ENCODE data around the gene ITGB6. TPM values are rescaled to one million over a fixed set of nuclear protein-coding genes. Genes with fewer than 3 reads are reported as not detected.

The ITGB6 gene
- total and polyA plus RNA-seq, 2 donors (not counting 1 experiment from before 2014, with no cell fraction given): 0.01 TPM; not detected in 1

DNA sequence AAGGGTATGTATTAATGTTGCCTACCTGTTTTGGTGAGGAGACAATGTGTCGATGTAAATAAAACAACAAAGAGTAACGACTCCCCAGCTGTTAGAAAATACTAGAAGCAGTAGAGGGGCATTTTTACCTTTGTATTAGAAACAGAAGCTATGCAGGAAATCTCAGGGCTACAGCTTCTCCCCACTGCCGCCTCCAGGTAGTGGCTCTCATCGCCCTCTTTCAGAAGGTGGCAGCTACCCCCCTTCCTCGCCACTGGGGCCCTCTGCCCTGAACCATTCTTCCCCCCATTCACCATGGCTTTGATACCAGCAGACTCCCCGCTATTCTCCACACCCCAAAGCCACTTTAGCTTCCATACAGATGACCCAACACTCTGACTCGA is 144.4 kb downstream of the ITGB6 start:
- Histone ChIP-seq H3K4me1 (ENCODE audit: control insufficient read depth, extremely low read depth, insufficient read depth, low read length) (peaks cover 2% of the 10 kb centered on the region), H2AFZ (ENCODE audit: low read length) (no peak overlapping the region), H3K27me3 (ENCODE audit: control insufficient read depth, insufficient read depth, low read length) (peaks cover 8% of the 10 kb centered on the region), H3K9ac (ENCODE audit: insufficient read depth, low read length) (no peak overlapping the region), H3K9me3 (ENCODE audit: control insufficient read depth, insufficient read depth, low read depth, low read length) (no peaks in the 10 kb centered on the region), H4K20me1 (ENCODE audit: control insufficient read depth, extremely low read depth, insufficient read depth, low read length) (no peaks in the 10 kb centered on the region), H3K36me3 (ENCODE audit: control insufficient read depth, insufficient read depth, low read length) (no peaks in the 10 kb centered on the region), H3K79me2 (ENCODE audit: control insufficient read depth, insufficient read depth, low read length) (no peaks in the 10 kb centered on the region), H3K4me2 (ENCODE audit: extremely low read depth, insufficient read depth, low read length) (no peak overlapping the region), H3K27ac (ENCODE audit: insufficient read depth, low read length) (no peak overlapping the region), H3K4me3 (replicated peaks in 1 of 4; ENCODE audit: control extremely low read depth in 1 of 4, insufficient read depth in 1 of 4, low read depth in 3 of 4, low read length in 4 of 4) (no peak overlapping the region)
- TF ChIP-seq, protein P1, sequence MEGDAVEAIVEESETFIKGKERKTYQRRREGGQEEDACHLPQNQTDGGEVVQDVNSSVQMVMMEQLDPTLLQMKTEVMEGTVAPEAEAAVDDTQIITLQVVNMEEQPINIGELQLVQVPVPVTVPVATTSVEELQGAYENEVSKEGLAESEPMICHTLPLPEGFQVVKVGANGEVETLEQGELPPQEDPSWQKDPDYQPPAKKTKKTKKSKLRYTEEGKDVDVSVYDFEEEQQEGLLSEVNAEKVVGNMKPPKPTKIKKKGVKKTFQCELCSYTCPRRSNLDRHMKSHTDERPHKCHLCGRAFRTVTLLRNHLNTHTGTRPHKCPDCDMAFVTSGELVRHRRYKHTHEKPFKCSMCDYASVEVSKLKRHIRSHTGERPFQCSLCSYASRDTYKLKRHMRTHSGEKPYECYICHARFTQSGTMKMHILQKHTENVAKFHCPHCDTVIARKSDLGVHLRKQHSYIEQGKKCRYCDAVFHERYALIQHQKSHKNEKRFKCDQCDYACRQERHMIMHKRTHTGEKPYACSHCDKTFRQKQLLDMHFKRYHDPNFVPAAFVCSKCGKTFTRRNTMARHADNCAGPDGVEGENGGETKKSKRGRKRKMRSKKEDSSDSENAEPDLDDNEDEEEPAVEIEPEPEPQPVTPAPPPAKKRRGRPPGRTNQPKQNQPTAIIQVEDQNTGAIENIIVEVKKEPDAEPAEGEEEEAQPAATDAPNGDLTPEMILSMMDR (conservative IDR thresholded peaks at IDR 0.05 in 1 of 2, IDR thresholded peaks at IDR 0.05 in 1 of 2; ENCODE audit: low read depth in 1 of 2, low read length in 2 of 2): no peak
- no peak for TF ChIP-seq EZH2 (IDR thresholded peaks at IDR 0.05; ENCODE audit: low read length, missing control alignments)
- no peak for DNase-seq (ENCODE audit: low read depth in 2 of 2)

DNA sequence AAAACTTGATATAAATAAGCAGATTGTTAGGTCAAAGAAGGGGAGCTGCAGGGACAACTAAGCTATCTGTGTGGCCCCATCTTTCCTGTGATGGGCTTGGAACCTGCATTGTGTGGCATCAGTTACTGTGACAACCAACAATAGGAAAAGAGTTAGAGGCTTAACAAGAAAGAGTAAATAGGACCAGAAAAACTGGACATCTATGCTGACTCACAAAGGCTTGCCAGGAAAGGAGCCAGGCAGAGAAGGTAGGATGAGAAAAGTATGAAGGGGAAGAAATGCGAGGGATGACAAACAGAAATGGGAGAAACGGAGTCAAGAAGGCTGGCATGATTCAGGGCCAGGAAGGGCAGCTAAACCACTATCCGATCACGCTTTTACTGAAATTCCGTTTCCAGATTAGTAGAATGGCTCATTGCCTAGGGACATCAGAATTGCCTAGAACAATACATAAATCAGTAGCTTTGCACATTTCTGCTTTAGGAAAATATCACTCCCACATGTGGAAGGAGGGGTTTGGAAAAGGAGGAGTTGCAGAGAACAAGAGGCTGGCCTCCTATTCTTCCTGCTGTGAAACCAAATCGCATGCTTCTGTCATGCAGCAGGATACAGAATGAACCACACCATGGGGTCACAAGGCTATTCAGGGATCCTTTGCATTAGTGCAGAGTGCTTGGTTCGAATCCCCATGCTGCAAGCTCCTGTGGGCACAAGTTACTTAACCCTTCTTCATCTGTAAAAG is 144.9 kb downstream of the ITGB6 start:
- no peak overlapping the region for H3K9ac ChIP-seq (ENCODE audit: insufficient read depth, low read length)
- no peak overlapping the region for H2AFZ ChIP-seq (ENCODE audit: low read length)
- peak; percentile 34 to 40 for DNase-seq (ENCODE audit: low read depth in 2 of 2)
- no peaks in the 10 kb centered on the region for H4K20me1 ChIP-seq (ENCODE audit: control insufficient read depth, extremely low read depth, insufficient read depth, low read length)
- H3K27me3 ChIP-seq (ENCODE audit: control insufficient read depth, insufficient read depth, low read length): peaks cover 8% of the 10 kb centered on the region
- H3K4me1 ChIP-seq (ENCODE audit: control insufficient read depth, extremely low read depth, insufficient read depth, low read length): peaks cover 2% of the 10 kb centered on the region
- H3K36me3 ChIP-seq (ENCODE audit: control insufficient read depth, insufficient read depth, low read length): no peaks in the 10 kb centered on the region
- H3K79me2 ChIP-seq (ENCODE audit: control insufficient read depth, insufficient read depth, low read length): no peaks in the 10 kb centered on the region
- no peak overlapping the region for H3K27ac ChIP-seq (ENCODE audit: insufficient read depth, low read length)
- no peaks in the 10 kb centered on the region for H3K9me3 ChIP-seq (ENCODE audit: control insufficient read depth, insufficient read depth, low read depth, low read length)
- TF ChIP-seq, protein P1 (conservative IDR thresholded peaks at IDR 0.05 in 1 of 2, IDR thresholded peaks at IDR 0.05 in 1 of 2; ENCODE audit: low read depth in 1 of 2, low read length in 2 of 2): no peak
- no peak for TF ChIP-seq EZH2 (IDR thresholded peaks at IDR 0.05; ENCODE audit: low read length, missing control alignments)
- H3K4me3 ChIP-seq (replicated peaks in 1 of 4; ENCODE audit: control extremely low read depth in 1 of 4, insufficient read depth in 1 of 4, low read depth in 3 of 4, low read length in 4 of 4): no peak overlapping the region
- H3K4me2 ChIP-seq (ENCODE audit: extremely low read depth, insufficient read depth, low read length): no peak overlapping the region

GRCh38 chr2:160053946-160054345 is 146.1 kb downstream of the ITGB6 start:
- Histone ChIP-seq H3K27me3 (ENCODE audit: control insufficient read depth, insufficient read depth, low read length) (peaks cover 8% of the 10 kb centered on the region), H3K4me3 (replicated peaks in 1 of 4; ENCODE audit: control extremely low read depth in 1 of 4, insufficient read depth in 1 of 4, low read depth in 3 of 4, low read length in 4 of 4) (no peak overlapping the region)

More at GRCh38 chr2:160053946-160054345, 146.1 kb downstream of the ITGB6 start:
- H3K4me2 ChIP-seq (ENCODE audit: extremely low read depth, insufficient read depth, low read length): no peak overlapping the region
- H2AFZ ChIP-seq (ENCODE audit: low read length): no peak overlapping the region
- no peak for DNase-seq (ENCODE audit: low read depth in 2 of 2)
- no peak overlapping the region for H3K9ac ChIP-seq (ENCODE audit: insufficient read depth, low read length)
- no peaks in the 10 kb centered on the region for H3K9me3 ChIP-seq (ENCODE audit: control insufficient read depth, insufficient read depth, low read depth, low read length)
- H3K36me3 ChIP-seq (ENCODE audit: control insufficient read depth, insufficient read depth, low read length): no peaks in the 10 kb centered on the region
- H3K27ac ChIP-seq (ENCODE audit: insufficient read depth, low read length): no peak overlapping the region
- no peak for TF ChIP-seq EZH2 (IDR thresholded peaks at IDR 0.05; ENCODE audit: low read length, missing control alignments)
- TF ChIP-seq, protein P1 (conservative IDR thresholded peaks at IDR 0.05 in 1 of 2, IDR thresholded peaks at IDR 0.05 in 1 of 2; ENCODE audit: low read depth in 1 of 2, low read length in 2 of 2): no peak
- H4K20me1 ChIP-seq (ENCODE audit: control insufficient read depth, extremely low read depth, insufficient read depth, low read length): no peaks in the 10 kb centered on the region
- H3K79me2 ChIP-seq (ENCODE audit: control insufficient read depth, insufficient read depth, low read length): no peaks in the 10 kb centered on the region
- H3K4me1 ChIP-seq (ENCODE audit: control insufficient read depth, extremely low read depth, insufficient read depth, low read length): peaks cover 2% of the 10 kb centered on the region
